NOMO-1 (cell line): ENCODE measurements around the gene TDRD15.
"Not testable (repeated sequence)": the region's sequence is repeated elsewhere in the genome, so short reads cannot be mapped to it uniquely, and the experiment has no call there.

Experiments used
- DNase-seq, 2 experiments: peaks; one replicate each; lab custom pipeline; 2025; ENCODE audit not compliant: unreplicated experiment in 2 of 2; lab: John Stamatoyannopoulos, UW

TDRD15 gene

GRCh38 chr2:21142149-21142548 is 18.4 kb downstream of the TDRD15 start:
- no peak for DNase-seq

- no peak for DNase-seq
These were observed 22.9 kb downstream of the TDRD15 start for GRCh38 chr2:21146638-21147037.

GRCh38 chr2:21148718-21149117 is 24.9 kb downstream of the TDRD15 start:
- no peak for DNase-seq

- not testable (repeated sequence) for DNase-seq
These were observed 27.5 kb downstream of the TDRD15 start for GRCh38 chr2:21151234-21151633.

- DNase-seq = no peak
These were observed 31.8 kb downstream of the TDRD15 start for GRCh38 chr2:21155365-21156136.

- no peak for DNase-seq
These were observed 37.4 kb downstream of the TDRD15 start for GRCh38 chr2:21161122-21161521.

- DNase-seq = no peak
These were observed 38.3 kb downstream of the TDRD15 start for GRCh38 chr2:21161832-21162614.

GRCh38 chr2:21162615-21162878 is 38.8 kb downstream of the TDRD15 start:
- no peak for DNase-seq

GRCh38 chr2:21163213-21163612 is 39.4 kb downstream of the TDRD15 start:
- DNase-seq = no peak

- no peak for DNase-seq
These were observed 41.6 kb downstream of the TDRD15 start for GRCh38 chr2:21165350-21165749.

GRCh38 chr2:21175895-21176646 is 52.3 kb downstream of the TDRD15 start:
- peak in 1 of 2 experiments; percentile 39 for DNase-seq

- DNase-seq = no peak
These were observed 58.2 kb downstream of the TDRD15 start for GRCh38 chr2:21181957-21182356.

- DNase-seq = no peak
These were observed 59.5 kb downstream of the TDRD15 start for GRCh38 chr2:21183306-21183705.

- no peak for DNase-seq
These were observed 60.0 kb downstream of the TDRD15 start for GRCh38 chr2:21183726-21184125.

- DNase-seq = no peak
These were observed 67.8 kb downstream of the TDRD15 start for GRCh38 chr2:21191535-21191934.
